IPS-18c (cell line): ENCODE results near the gene SCN10A.

Experiments
- H3K4me3 ChIP-seq: 2 replicates; pipeline ENCODE4 v1.7.0; 2013; ENCODE audit warnings: low read depth, mild to moderate bottlenecking, low read length, moderate library complexity; ENCODE audit not compliant: insufficient read depth
- H3K9me3 ChIP-seq: one replicate; pipeline ENCODE4 v1.6.1; 2013; ENCODE audit warnings: mild to moderate bottlenecking, low read length, moderate library complexity; ENCODE audit not compliant: control insufficient read depth, insufficient read depth

Gene SCN10A

GRCh38 chr3:38730281-38730680 is 85.7 kb downstream of the SCN10A start:
- H3K4me3 ChIP-seq = no peak overlapping the region
- H3K9me3 ChIP-seq = no peaks in the 10 kb centered on the region

DNA sequence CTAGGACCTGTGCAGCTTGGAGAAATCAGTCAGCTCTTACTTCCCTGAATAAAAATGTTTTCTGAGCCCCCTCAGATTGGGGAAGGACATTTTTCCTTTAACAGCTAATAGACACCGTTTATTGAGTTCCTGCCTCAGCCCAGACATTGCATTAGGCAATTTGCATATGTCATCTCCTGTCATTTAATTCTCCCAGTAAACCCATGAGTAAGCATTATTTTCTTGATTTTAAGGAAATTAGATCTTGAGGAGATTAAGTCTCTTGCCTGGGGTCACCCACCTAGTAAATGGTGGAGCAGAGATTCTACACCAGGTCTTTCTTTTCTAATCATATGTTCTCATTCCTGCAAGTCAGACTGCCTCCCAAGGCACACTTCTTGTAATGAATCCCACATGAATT is 88.0 kb downstream of the SCN10A start:
- Histone ChIP-seq H3K4me3 (no peak overlapping the region), H3K9me3 (no peaks in the 10 kb centered on the region)

DNA sequence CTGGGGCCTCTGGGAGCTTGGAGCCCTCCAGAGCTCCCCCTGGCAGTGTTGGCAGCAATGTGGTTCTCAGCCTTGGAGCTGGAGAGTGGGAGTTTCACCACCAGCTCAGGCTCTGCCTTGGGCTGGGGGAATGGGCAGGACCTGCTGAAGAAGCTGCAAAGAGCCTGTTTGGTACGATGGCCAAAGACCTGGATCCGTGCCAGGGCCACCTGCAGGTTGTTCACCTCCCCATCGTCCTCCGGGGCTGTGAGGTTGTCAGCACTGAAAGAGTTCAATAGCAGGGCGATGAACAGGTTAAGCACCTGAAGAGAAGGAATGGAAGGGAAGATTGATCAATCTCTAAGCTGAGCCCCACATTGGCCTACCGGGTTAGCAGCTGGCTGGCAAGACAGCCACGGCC is 89.3 kb downstream of the SCN10A start:
- no peaks in the 10 kb centered on the region for H3K9me3 ChIP-seq
- H3K4me3 ChIP-seq = no peak overlapping the region

DNA sequence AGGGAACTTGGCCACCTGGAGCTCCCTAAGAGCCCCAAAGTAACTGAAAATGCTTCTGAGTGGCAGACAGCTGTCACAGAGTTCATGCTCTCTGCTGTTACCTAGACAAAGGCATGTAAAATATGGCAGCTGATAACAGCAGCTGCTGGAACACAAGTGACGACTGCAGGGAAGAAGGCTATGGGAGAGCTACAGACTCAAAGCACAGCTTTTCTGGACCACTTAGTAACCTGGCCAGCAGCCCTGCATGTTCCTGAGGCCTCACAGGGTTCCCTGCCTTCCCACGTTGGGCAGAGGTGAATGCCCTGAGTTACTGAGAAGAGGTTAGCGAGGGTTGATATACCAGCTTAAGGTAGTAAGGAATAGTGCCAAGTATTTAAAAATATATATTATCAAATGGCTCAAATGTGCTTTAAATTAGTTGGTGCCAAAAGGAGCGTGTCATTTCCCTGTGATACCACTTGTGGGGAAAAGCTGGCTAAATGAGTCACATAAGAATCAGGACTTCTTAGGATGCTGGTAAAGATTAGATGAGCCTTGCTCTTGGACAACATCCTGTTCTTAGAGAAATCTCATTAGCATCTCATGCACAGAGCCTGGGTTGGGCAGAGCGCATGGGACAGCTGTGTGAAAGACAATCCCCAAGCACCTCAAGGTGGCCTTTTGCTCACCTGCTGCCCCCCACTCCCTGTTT is 90.1 kb downstream of the SCN10A start:
- Histone ChIP-seq H3K4me3 (no peak overlapping the region), H3K9me3 (no peaks in the 10 kb centered on the region)

GRCh38 chr3:38724392-38724736 is 91.7 kb downstream of the SCN10A start:
- H3K4me3 ChIP-seq = no peak overlapping the region

DNA sequence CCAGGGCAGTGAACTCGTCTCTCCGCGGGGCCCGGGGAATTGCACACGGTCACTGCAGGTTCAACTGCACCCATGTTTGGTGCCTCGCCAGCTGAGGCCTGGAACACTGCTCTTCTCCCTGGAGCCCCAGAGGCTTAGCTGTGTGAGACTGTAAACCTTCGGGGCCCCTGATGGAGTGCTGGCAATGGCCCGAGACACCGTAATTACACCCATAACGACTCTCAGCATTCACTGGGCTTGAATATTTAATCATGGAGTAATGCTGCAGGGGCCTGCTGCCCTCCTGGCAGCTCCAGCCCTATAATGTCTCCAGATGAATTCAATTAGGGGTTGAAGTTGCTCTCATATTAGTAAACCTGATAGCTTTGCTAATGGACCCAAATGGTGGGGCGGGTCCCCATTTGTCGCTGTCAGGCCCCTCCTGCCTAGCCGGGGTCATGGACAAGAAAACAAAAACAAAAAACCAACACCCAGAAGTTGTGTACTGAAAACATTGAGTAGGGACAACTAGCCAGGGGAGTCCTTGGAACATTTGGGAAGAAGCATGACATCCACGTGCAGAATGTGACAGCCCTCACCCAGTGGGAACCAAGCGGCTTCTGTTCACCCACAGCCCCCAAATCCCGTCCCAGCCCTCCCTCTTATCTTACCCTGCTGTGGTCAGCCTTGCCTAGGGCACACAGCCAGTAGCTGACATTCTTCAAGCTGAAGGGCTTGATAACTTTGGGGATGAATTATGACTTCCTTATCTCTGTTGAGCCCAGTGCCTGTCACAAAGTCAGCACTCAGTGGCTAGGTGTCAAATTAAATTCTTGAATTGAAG is 92.2 kb downstream of the SCN10A start:
- Histone ChIP-seq H3K9me3 (no peaks in the 10 kb centered on the region), H3K4me3 (no peak overlapping the region)

More at GRCh38 chr3:38724392-38724736, 91.7 kb downstream of the SCN10A start:
- no peaks in the 10 kb centered on the region for H3K9me3 ChIP-seq

GRCh38 chr3:38722781-38723568 is 93.0 kb downstream of the SCN10A start:
- Histone ChIP-seq H3K4me3 (no peak overlapping the region), H3K9me3 (no peaks in the 10 kb centered on the region)

- H3K4me3 ChIP-seq = no peak overlapping the region
- no peaks in the 10 kb centered on the region for H3K9me3 ChIP-seq
Observed at GRCh38 chr3:38721207-38721772, 94.7 kb downstream of the SCN10A start.

GRCh38 chr3:38720465-38720864 is 95.6 kb downstream of the SCN10A start:
- no peak overlapping the region for H3K4me3 ChIP-seq
- no peaks in the 10 kb centered on the region for H3K9me3 ChIP-seq

DNA sequence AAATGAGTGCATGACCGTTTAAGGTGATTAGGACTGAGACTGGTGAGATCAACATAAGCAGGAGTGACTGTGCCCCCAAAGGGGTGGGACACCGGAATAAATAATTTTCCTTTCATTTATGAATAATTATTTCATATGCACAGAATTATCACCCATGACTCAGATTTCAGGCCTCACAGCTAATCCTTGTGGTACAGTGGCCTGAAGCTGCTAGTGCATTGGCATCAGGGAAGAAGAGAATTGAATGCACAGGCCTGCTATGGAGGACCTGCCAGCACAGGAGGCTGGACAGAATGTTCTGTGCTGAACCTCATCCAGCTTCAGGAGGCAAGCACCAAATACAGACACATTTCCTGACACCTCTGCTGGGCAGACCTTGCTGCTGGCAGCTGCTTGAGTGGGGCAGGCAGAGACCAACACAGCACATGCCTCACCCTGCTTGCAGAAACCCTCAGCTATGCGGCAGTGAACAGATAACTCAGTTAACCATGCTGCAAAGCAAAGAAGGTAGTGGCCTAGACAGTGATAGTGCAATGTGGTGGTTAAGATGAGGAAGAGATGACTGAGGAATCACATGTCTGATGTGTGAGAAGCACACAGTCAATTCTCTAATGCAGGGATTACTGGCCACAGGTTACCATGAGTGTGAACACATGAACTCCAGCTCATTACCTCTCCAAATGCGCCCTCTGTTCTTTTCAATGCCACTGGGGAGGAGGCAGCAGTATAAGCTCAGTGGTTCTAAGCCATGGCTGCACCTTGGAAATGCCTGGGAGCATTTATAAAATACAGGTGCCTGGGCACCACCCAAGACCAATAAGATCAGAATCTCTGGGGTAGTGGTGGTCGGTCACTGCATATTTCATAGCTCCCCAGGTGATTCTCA is 98.4 kb downstream of the SCN10A start:
- H3K4me3 ChIP-seq = no peak overlapping the region
- H3K9me3 ChIP-seq = peaks cover 3% of the 10 kb centered on the region

- no peak overlapping the region for H3K4me3 ChIP-seq
- peaks cover 3% of the 10 kb centered on the region for H3K9me3 ChIP-seq
Observed at GRCh38 chr3:38713121-38713520, 102.9 kb downstream of the SCN10A start.

DNA sequence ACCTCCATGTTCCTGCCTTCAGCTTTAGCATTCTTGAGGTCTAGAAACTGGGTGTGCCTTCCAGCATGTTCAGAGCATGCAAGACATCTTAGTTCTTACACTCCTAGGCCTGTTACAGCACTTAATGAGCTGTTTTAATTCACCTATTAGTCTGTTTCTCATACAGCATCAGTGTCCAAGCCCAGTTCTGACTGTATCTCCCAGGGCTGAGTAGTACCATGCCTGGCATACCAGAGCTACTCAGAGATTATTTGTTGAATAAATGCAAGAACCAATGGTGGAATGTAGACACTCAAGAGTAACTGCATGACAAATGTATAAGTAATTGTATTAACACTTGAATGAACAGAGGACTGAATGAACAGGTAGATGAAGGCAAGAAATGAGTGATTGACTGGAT is 104.7 kb downstream of the SCN10A start:
- H3K9me3 ChIP-seq = peaks cover 7% of the 10 kb centered on the region

GRCh38 chr3:38707730-38708129 is 108.3 kb downstream of the SCN10A start:
- Histone ChIP-seq H3K4me3 (no peak overlapping the region), H3K9me3 (peaks cover 4% of the 10 kb centered on the region)

More for the DNA sequence above, 104.7 kb downstream of the SCN10A start:
- no peak overlapping the region for H3K4me3 ChIP-seq

DNA sequence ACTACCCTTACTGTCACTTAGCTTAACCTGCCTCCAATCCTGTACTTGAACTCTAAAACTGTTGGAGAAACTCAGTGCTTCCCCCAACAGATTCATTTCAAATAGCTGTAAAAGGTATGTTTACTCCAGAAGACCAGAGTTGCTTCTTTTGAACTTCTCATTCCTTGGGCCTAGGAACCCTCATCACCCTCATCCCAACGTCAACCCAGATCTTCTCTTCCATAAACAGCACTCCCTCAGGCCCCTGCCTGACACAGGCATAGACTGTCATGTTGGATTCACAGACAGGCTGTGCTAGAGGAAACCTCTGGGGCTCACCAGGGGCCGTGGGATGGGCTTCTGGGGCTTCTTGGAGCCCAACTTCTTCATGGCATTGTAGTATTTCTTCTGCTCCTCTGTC is 109.1 kb downstream of the SCN10A start:
- H3K4me3 ChIP-seq = no peak overlapping the region
- H3K9me3 ChIP-seq = peaks cover 4% of the 10 kb centered on the region

- peaks cover under 1% of the 10 kb centered on the region for H3K9me3 ChIP-seq
Observed at GRCh38 chr3:38702231-38702630, 113.8 kb downstream of the SCN10A start.

DNA sequence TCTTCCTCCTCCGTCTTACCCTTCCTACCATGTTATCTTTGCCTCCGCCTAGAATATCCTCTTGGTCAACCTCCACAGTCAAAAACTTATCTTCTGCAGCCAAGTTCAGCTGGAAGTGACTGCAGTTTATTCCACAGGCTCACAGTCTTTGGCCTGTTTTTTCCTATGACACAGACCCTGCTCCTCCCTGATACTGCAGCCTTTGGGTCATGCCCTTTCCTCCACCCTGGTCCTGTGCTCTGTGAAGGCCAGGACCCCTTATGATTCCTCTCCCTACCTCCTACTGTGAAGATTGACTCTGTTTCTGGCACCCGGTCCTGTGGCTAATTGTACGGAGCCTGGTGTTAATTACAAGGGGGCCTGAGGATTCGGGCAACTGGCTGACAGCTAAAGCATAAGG is 117.3 kb downstream of the SCN10A start:
- Histone ChIP-seq H3K4me3 (no peak overlapping the region), H3K9me3 (no peaks in the 10 kb centered on the region)

More at GRCh38 chr3:38702231-38702630, 113.8 kb downstream of the SCN10A start:
- no peak overlapping the region for H3K4me3 ChIP-seq

DNA sequence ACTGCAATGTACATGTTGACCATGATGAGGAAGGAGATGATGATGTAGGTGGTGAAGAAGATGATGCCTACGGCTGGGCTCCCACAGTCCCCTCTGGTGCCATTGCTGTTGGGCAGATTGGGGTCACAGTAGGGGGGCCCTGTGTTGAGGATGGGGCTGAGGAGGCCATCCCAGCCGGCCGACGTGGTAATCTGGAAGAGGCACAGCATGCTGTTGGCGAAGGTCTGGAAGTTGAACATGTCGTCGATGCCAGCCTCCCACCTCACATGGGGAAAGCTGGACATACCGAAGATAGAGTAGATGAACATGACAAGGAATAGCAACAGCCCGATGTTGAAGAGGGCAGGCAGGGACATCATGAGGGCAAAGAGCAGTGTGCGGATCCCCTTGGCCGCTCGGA is 118.0 kb downstream of the SCN10A start:
- H3K9me3 ChIP-seq = no peaks in the 10 kb centered on the region
- H3K4me3 ChIP-seq = no peak overlapping the region
